Esophagus muscularis mucosa (tissue), 4 donors: ENCODE results near the gene RTN3. TPM values are rescaled to one million over a fixed set of nuclear protein-coding genes. Genes with fewer than 3 reads are reported as not detected.

Source experiments
- DNase-seq: peaks from one replicate; pipeline ENCODE4 v3.0.0-alpha.2; 2017; ENCODE audit errors: extremely low spot score
- H3K27ac ChIP-seq, 4 donors: fragments of 200-600 bp; sonication (generic); replicated peaks in 1 of 4; 1 replicate in 3 of 4; 2 replicates in 1 of 4; pipeline ENCODE4 v1.5.1; 2016 to 2019; ENCODE audit warnings: mild to moderate bottlenecking in 1 of 4
- H3K27me3 ChIP-seq, 4 donors: fragments of 200-600 bp; sonication (generic); one replicate each; pipeline versions ENCODE4 v1.5.1 to v1.6.0; 2016 to 2019
- H3K36me3 ChIP-seq, 4 donors: fragments of 200-600 bp; sonication (generic); one replicate each; pipeline ENCODE4 v1.5.1; 2016 to 2019
- H3K4me1 ChIP-seq, 4 donors: fragments of 200-600 bp; sonication (generic); one replicate each; pipeline ENCODE4 v1.5.1; 2016 to 2019
- H3K4me3 ChIP-seq, 4 donors: fragments of 200-600 bp; sonication (generic); 1 replicate in 2 of 4; 2 replicates in 2 of 4; pipeline ENCODE4 v1.5.1; 2016 to 2019; ENCODE audit warnings: mild to moderate bottlenecking in 4 of 4, moderate library complexity in 1 of 4
- H3K9me3 ChIP-seq, 4 donors: fragments of 200-600 bp; sonication (generic); 1 replicate in 3 of 4; 2 replicates in 1 of 4; pipeline ENCODE4 v1.5.1; 2016 to 2019
- EP300 ChIP-seq: sonication (generic); formaldehyde crosslinking; IDR thresholded peaks from one replicate; pipeline ENCODE4 v1.6.1; 2017; ENCODE audit warnings: antibody characterized with exemption
- POLR2A ChIP-seq: fragments of 450-650 bp; IDR thresholded peaks from one replicate; pipeline ENCODE4 v1.6.1; 2017; ENCODE audit warnings: antibody characterized with exemption, moderate library complexity, mild to moderate bottlenecking, low read depth
- POLR2AphosphoS5 ChIP-seq, 2 donors: sonication (generic); formaldehyde crosslinking; IDR thresholded peaks; one replicate each; pipeline ENCODE4 v1.6.1; 2017; ENCODE audit warnings: antibody characterized with exemption in 2 of 2
- WGBS: methylation state at CpG from one replicate; pipeline ENCODE4 v1.1.5; 2018; 5-methylcytosine and 5-hydroxymethylcytosine counted together
- intact Hi-C: fragments of 100-400 bp; cut with DNase I; formaldehyde crosslinking; loops from one replicate; pipeline ENCODE4 v1.15.1; 2023
- total RNA-seq, 4 donors: library from RNA; depleted of rRNA; stranded (reverse); fragments of >200 nt; gene quantifications; one replicate each; pipeline versions ENCODE4 v1.1.0 to v1.2.1, GENCODE V29; 2016
- TF ChIP-seq, protein P1 (sequence below), 3 experiments: fragments of 200-600 bp in 2 of 3; fragments of 450-650 bp in 1 of 3; sonication (generic) in 2 of 3; IDR thresholded peaks; one replicate each; pipeline ENCODE4 v1.5.1; 2017 to 2019; ENCODE audit warnings: antibody characterized with exemption in 3 of 3, mild to moderate bottlenecking in 2 of 3, moderate library complexity in 1 of 3

RTN3 gene
- total RNA-seq, 4 donors from 2014 or later = 79.5 to 97.4 (median 87.1) TPM

DNA sequence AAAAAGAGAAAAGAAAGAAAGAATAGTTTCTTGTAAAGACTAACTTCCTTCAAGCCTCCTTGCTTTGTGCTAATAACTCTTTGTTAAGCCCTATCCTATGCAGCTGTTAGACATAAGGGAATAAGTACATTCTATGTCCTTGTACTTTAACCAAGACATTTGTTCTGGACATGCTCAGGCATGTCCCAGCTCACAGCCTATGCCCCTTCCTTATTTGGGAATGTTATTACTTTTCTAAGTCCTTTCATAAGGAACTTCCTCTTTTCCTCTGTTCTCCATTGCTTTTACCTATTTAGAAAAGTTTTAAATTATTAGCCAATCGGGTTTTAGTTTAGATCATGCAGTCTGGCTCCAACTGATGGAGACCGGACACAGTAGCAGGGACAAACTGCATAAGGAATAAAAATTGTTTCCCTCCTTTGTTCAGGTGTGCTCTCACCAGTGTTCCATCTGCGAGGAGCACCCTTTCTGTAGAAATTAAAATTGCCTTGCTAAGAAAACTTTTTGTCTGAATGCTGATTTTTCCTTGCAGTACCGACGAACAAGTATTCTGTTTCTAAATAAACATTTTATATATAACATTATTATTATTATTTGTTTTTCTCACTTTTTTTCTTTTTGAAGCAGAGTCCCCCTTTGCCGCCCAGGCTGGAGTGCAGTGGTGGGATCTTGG lies 110.3 kb downstream of the RTN3 start:
- Histone ChIP-seq H3K9me3 (peaks cover 0 to 17% (median 13%) of the 10 kb centered on the region in 4 donors), H3K27me3 (no peaks in the 10 kb centered on the region), H3K27ac (no peak overlapping the region), H3K4me3 (no peak overlapping the region), H3K36me3 (no peaks in the 10 kb centered on the region), H3K4me1 (no peaks in the 10 kb centered on the region)
- no peak for DNase-seq
- TF ChIP-seq, protein P1, sequence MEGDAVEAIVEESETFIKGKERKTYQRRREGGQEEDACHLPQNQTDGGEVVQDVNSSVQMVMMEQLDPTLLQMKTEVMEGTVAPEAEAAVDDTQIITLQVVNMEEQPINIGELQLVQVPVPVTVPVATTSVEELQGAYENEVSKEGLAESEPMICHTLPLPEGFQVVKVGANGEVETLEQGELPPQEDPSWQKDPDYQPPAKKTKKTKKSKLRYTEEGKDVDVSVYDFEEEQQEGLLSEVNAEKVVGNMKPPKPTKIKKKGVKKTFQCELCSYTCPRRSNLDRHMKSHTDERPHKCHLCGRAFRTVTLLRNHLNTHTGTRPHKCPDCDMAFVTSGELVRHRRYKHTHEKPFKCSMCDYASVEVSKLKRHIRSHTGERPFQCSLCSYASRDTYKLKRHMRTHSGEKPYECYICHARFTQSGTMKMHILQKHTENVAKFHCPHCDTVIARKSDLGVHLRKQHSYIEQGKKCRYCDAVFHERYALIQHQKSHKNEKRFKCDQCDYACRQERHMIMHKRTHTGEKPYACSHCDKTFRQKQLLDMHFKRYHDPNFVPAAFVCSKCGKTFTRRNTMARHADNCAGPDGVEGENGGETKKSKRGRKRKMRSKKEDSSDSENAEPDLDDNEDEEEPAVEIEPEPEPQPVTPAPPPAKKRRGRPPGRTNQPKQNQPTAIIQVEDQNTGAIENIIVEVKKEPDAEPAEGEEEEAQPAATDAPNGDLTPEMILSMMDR (IDR thresholded peaks at IDR 0.05) = no peak
- TF ChIP-seq EP300 (no peak), POLR2A (no peak), POLR2AphosphoS5 (IDR thresholded peaks at IDR 0.05) (no peak)
- intact Hi-C loops = no loop called here
- WGBS = 93% methylated on average over 6 of the region's 6 CpGs

DNA sequence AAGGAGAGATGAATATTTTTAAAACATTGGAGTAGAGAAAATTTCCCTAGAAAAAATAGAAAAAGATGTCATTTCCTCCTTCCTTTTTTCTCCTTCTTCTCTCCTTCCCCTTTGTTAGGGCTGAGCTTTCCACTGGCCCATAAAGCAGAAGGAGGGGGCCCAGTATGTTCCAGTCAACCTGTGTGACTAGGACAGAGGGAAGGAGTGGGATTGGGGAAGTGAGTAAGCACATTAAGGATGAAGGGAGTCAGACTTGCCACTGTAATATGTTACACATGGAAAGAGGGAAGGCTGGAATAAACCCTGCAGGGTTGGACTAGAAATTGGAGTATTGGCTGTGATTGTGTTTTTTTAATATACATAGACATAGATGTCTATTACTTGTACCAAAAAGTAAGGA lies 111.9 kb downstream of the RTN3 start:
- DNase-seq = no peak
- no peaks in the 10 kb centered on the region for H3K27me3 ChIP-seq
- intact Hi-C loops = no loop called here
- H3K27ac ChIP-seq = no peak overlapping the region
- H3K4me1 ChIP-seq = no peaks in the 10 kb centered on the region
- peaks cover 0 to 17% (median 13%) of the 10 kb centered on the region in 4 donors for H3K9me3 ChIP-seq
- no peak overlapping the region for H3K4me3 ChIP-seq
- H3K36me3 ChIP-seq = no peaks in the 10 kb centered on the region
- TF ChIP-seq, protein P1 (IDR thresholded peaks at IDR 0.05) = no peak
- TF ChIP-seq POLR2AphosphoS5 (IDR thresholded peaks at IDR 0.05) (no peak), POLR2A (no peak), EP300 (no peak)

DNA sequence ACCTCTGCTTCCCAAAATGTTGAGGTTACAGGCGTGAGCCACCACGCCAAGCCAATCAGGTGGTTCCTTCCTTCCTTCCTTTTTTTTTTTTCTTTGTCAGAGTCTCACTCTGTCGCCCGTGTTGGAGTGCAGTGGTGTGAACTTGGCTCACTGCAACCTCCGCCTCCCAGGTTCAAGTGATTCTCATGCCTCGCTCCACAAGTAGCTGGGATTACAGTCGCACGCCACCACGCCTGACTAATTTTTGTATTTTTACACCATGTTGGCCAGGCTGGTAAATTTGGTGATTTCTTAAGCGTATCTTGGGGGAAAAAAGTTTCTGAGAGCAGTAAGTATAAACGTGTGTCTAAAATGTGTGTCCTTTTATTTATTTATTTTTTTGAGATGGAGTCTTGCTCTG lies 113.8 kb downstream of the RTN3 start:
- TF ChIP-seq POLR2AphosphoS5 (IDR thresholded peaks at IDR 0.05) (no peak), POLR2A (no peak), EP300 (no peak)
- TF ChIP-seq, protein P1 (IDR thresholded peaks at IDR 0.05) = no peak
- Histone ChIP-seq H3K27ac (no peak overlapping the region), H3K4me1 (no peaks in the 10 kb centered on the region), H3K9me3 (peaks cover 0 to 17% (median 13%) of the 10 kb centered on the region in 4 donors), H3K27me3 (no peaks in the 10 kb centered on the region), H3K36me3 (no peaks in the 10 kb centered on the region), H3K4me3 (no peak overlapping the region)
- WGBS = 85% methylated on average over 11 of the region's 11 CpGs
- DNase-seq = no peak
- intact Hi-C loops = no loop called here

DNA sequence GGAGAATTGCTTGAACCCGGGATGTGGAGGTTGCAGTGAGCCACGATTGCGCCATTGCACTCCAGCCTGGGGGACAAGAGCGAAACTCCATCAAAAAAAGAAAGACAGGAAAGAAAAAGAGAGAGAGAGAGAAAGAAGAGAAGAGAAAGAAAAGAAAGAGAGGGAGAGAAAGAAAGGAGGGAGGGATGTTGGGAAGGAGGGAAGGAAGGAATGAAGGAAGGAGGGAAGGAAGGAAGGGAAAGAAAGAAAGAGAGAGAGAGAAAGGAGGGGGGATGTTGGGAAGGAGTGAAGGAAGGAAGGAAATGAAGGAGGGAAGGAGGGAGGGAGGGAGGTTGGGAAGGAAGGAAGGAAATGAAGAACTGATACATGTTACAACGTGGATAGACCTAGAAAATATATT lies 119.6 kb downstream of the RTN3 start:
- no peak for DNase-seq
- intact Hi-C loops = no loop called here
- 89% methylated on average over 5 of the region's 5 CpGs for WGBS
- Histone ChIP-seq H3K36me3 (no peaks in the 10 kb centered on the region), H3K27ac (no peak overlapping the region), H3K9me3 (no peaks in the 10 kb centered on the region), H3K4me3 (no peak overlapping the region), H3K27me3 (no peaks in the 10 kb centered on the region), H3K4me1 (no peaks in the 10 kb centered on the region)
- TF ChIP-seq POLR2A = no peak
- no peak for TF ChIP-seq EP300
- no peak for TF ChIP-seq POLR2AphosphoS5 (IDR thresholded peaks at IDR 0.05)
- TF ChIP-seq, protein P1 (IDR thresholded peaks at IDR 0.05) = no peak
